Activated naive CD4-positive, alpha-beta T cell treated with anti-CD3 and anti-CD28 coated beads, Interleukin-2, amount 10 ng/mL, durations not matched to agents 7 days and 5 days (primary cell): ENCODE results near the gene RPLP1.

Experiments
- CTCF ChIA-PET: fragments of 350-600 bp; sonication (Branson Sonifier 250); formaldehyde crosslinking; loops from one replicate; lab custom pipeline; 2021; ENCODE audit warnings: antibody characterized with exemption; lab: Charles Lee
- DNase-seq: peaks from one replicate; pipeline ENCODE4 v3.0.0-alpha.2; 2020
- H3K27ac Mint-ChIP-seq: one replicate; pipeline ENCODE4 v1.8.0; 2021; ENCODE audit warnings: mild to moderate bottlenecking, moderate library complexity, mixed read lengths
- H3K27me3 Mint-ChIP-seq: one replicate; pipeline ENCODE4 v1.8.0; 2021; ENCODE audit warnings: mild to moderate bottlenecking, mixed read lengths
- H3K36me3 Mint-ChIP-seq: one replicate; pipeline ENCODE4 v1.8.0; 2021; ENCODE audit warnings: mixed read lengths
- H3K4me1 Mint-ChIP-seq: one replicate; pipeline ENCODE4 v1.8.0; 2021; ENCODE audit warnings: mixed read lengths
- H3K4me3 Mint-ChIP-seq: one replicate; pipeline ENCODE4 v1.8.0; 2021; ENCODE audit warnings: mild to moderate bottlenecking, moderate library complexity, mixed read lengths
- H3K9me3 Mint-ChIP-seq: one replicate; pipeline ENCODE4 v1.8.0; 2021; ENCODE audit warnings: mixed read lengths

RPLP1 gene

DNA sequence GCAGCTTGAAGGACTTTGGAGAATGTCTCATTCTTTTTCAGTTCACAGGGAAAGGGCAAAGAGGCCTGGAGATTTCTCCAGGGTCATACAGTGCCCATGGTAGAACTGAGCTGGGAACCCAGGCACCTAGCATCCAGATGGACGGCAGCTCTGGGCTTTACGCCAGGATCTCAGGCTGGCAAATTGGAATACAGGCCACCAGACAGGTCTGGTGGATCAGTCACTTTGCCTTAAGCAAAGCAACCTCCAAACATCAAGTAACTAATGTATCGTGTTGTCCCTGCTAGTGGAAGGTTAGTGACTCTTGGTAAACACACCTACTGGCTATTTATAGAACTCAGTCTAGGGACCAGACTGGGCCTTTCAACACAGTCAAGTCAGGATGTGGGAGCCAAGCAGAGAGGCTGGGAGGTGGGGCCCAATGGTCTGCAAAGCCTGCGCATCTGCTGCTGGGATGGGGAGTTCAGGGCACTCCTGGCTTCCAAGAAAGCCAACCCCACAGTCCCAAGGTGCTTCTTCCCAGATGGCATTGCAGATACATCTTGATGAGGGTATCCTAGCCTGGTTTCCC lies 30.2 kb downstream of the RPLP1 start:
- Mint-ChIP-seq H3K9me3 (peaks cover 9% of the 10 kb centered on the region), H3K4me3 (no peak overlapping the region), H3K36me3 (no peaks in the 10 kb centered on the region), H3K27ac (no peak overlapping the region), H3K27me3 (peaks cover 51% of the 10 kb centered on the region), H3K4me1 (no peaks in the 10 kb centered on the region)
- DNase-seq = no peak
- CTCF ChIA-PET = interaction anchor here (0.9 kb wide), 1 partner anchor 558 kb away, joined by 3 read pairs; no protein-coding TSS in a partner anchor

DNA sequence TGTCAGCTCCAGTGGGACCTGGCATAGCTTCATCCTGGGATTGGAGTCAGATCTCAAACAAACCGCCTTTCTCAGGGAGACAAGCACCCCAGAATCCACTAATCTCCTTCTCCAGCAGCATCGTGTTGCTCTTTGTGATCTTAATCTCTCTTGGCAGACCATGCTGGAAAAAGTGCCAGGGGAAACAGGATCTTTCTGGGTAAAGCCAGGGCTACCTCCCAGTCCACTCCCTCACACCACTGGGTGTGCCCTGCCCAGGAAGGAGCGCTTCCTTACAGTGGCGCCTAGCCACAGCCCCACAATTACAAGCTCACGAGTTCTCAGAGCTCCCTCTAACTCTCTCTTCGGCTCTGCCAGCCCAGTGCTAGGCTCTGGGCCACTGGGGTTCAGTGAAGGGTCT lies 32.2 kb downstream of the RPLP1 start:
- Mint-ChIP-seq H3K9me3 (peaks cover 5% of the 10 kb centered on the region), H3K27me3 (peaks cover 39% of the 10 kb centered on the region)
- CTCF ChIA-PET = interaction anchor here (1.4 kb wide), 1 partner anchor 9 kb away, joined by 5 read pairs; no protein-coding TSS in a partner anchor

GRCh38 chr15:69486481-69487110 lies 34.0 kb downstream of the RPLP1 start:
- peaks cover 51% of the 10 kb centered on the region for H3K27me3 Mint-ChIP-seq
- no peak for DNase-seq
- no peak overlapping the region for H3K4me3 Mint-ChIP-seq
- H3K27ac Mint-ChIP-seq = no peak overlapping the region
- H3K4me1 Mint-ChIP-seq = no peaks in the 10 kb centered on the region
- CTCF ChIA-PET = interaction anchor here (0.7 kb wide), 2 partner anchors 8 to 11 kb away, joined by 3 read pairs; no protein-coding TSS in a partner anchor
- no peaks in the 10 kb centered on the region for H3K36me3 Mint-ChIP-seq
- H3K9me3 Mint-ChIP-seq = no peaks in the 10 kb centered on the region

More for the DNA sequence above, 32.2 kb downstream of the RPLP1 start:
- DNase-seq = no peak
- Mint-ChIP-seq H3K27ac (no peak overlapping the region), H3K4me3 (no peak overlapping the region), H3K36me3 (no peaks in the 10 kb centered on the region), H3K4me1 (no peaks in the 10 kb centered on the region)

DNA sequence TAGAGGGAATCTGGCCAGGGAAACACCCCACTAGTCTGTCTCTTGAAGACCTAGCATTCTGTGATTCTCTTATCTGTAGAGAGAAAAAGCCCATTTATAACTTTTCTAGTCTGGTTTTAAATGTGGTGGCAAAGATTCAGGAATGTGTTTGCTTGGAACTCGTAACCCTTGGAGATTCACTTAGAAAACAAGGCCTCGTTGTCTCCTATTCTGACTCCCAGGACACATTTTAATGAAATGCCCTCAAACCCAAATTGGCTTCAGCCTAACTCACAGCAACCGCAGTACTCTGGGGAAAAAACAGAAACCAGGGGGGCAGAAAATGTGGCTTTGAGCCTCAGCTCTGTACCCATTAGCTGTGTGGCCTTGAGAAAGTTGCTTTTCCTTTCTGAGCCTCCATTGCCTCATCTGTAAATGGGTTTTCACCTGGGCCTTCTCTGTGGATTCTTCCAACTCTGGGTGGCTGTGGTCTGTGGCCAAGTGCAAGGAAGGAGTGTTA lies 36.5 kb downstream of the RPLP1 start:
- Mint-ChIP-seq H3K27me3 (peaks cover 36% of the 10 kb centered on the region), H3K27ac (no peak overlapping the region), H3K4me1 (no peaks in the 10 kb centered on the region), H3K4me3 (no peak overlapping the region), H3K9me3 (peaks cover 2% of the 10 kb centered on the region), H3K36me3 (no peaks in the 10 kb centered on the region)
- CTCF ChIA-PET = no interaction called here
- no peak for DNase-seq

DNA sequence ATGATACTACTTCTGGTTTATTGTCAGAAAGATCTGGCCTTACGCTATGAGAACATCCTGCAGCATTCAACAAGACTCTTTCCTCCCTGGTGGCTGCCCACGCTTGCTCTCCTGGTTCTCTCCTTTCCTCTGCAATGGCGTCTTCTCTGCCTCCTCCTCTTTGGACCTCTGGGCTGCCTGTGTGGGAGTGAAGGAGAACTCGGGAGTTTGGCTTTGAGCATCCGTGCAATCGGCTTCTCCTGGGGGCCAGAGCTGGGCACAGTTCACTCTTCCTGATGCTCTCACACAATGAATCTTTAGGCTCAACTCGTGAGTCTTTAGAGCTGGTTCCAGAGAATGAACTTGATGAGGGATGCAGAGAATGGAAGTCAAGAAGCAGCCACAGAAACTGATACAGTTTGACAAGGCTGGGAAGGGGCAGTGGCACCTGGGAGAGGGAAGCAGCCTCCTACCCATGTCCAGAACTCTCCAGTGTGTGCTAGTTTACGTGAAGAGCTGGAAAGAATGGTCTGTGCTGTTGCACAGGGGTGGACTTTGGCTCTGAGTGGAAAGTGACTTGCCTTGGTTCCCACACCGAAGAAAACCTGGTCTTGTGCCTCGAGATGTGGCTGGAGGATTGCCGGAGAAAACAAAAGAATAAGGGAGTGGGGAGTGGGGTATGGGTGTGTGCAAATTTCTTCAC lies 37.9 kb downstream of the RPLP1 start:
- peaks cover 26% of the 10 kb centered on the region for H3K27me3 Mint-ChIP-seq
- H3K4me1 Mint-ChIP-seq = no peaks in the 10 kb centered on the region
- CTCF ChIA-PET = interaction anchor here (1.0 kb wide), 1 partner anchor 9 kb away, joined by 3 read pairs; no protein-coding TSS in a partner anchor
- no peak overlapping the region for H3K4me3 Mint-ChIP-seq
- H3K9me3 Mint-ChIP-seq = peaks cover 2% of the 10 kb centered on the region
- no peaks in the 10 kb centered on the region for H3K36me3 Mint-ChIP-seq
- no peak overlapping the region for H3K27ac Mint-ChIP-seq
- DNase-seq = no peak

DNA sequence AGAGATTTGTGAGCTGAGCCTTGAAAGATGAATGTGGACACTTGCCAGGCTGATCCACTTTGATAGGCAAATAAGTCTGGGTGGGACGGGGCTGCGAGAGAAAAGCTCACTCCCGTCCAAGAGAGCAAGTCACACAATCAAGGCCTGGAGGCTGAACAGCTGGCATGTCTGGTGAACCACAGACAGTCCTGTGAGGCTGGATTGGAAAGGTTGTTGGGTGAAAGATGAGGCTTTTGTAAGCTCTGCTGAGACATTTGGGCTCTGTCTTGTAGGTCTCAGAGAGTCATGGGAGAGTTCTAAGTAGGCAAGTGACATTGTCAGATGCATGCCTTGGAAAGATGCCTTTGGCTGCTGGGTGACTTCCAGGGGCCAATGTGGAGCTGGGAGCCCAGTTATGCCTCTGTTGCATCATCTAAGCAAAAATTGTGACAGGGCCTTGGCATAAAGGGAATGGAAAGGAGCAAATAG lies 38.5 kb downstream of the RPLP1 start:
- Mint-ChIP-seq H3K27ac (no peak overlapping the region), H3K4me1 (no peaks in the 10 kb centered on the region), H3K36me3 (no peaks in the 10 kb centered on the region), H3K4me3 (no peak overlapping the region), H3K9me3 (peaks cover 2% of the 10 kb centered on the region), H3K27me3 (peaks cover 26% of the 10 kb centered on the region)
- no peak for DNase-seq
- CTCF ChIA-PET = interaction anchor here (1.0 kb wide), 1 partner anchor 10 kb away, joined by 3 read pairs; no protein-coding TSS in a partner anchor

DNA sequence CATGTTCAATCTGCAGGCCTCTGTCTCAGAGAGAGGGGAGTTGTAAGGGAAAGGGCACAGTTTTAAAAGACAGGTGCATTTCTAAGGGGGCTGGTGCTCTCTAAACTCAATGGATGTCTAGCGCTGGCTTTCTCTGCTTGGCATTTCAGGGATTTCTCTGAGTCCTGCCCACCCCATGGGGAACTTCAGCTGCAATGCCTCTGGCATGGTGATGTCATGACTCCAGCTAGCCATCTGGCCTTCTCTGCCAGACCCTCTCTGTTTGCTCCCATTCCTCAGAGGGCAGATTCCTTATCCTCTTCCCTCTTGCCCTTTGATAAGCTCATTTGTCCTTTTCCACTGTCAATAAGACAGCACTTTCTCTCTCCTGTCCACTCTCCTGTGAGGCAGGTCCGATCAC lies 40.8 kb downstream of the RPLP1 start:
- DNase-seq = no peak
- H3K4me3 Mint-ChIP-seq = no peak overlapping the region
- CTCF ChIA-PET = interaction anchor here (1.0 kb wide), 1 partner anchor 17 kb away, joined by 4 read pairs; no protein-coding TSS in a partner anchor
- H3K27me3 Mint-ChIP-seq = peaks cover 21% of the 10 kb centered on the region
- H3K36me3 Mint-ChIP-seq = no peaks in the 10 kb centered on the region
- no peaks in the 10 kb centered on the region for H3K4me1 Mint-ChIP-seq
- no peak overlapping the region for H3K27ac Mint-ChIP-seq
- peaks cover 2% of the 10 kb centered on the region for H3K9me3 Mint-ChIP-seq

GRCh38 chr15:69496001-69496400 lies 43.4 kb downstream of the RPLP1 start:
- no peaks in the 10 kb centered on the region for H3K4me1 Mint-ChIP-seq
- no peak overlapping the region for H3K4me3 Mint-ChIP-seq
- H3K9me3 Mint-ChIP-seq = peaks cover 2% of the 10 kb centered on the region
- peaks cover 13% of the 10 kb centered on the region for H3K27me3 Mint-ChIP-seq
- H3K27ac Mint-ChIP-seq = no peak overlapping the region
- no peak for DNase-seq
- CTCF ChIA-PET = no interaction called here
- no peaks in the 10 kb centered on the region for H3K36me3 Mint-ChIP-seq

DNA sequence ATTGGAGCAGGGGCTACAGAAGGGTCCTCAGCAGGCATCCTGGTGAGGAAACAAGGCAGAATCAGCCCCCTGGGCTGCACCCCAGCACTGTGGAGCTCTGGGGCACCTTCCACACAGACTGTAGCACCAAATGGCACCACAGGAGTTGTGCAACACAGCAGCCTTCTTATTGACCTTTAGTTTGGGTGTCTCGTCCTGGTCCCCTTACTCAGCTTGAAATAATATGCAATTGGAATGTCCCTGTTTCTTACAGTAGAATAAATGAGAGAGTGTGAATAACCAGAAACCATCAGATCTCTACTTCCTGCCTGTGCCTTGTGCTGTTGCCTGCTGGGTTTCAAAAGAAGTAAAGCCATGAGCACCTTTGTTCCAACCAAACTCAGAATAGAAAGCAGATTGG lies 44.5 kb downstream of the RPLP1 start:
- no peaks in the 10 kb centered on the region for H3K4me1 Mint-ChIP-seq
- H3K9me3 Mint-ChIP-seq = no peaks in the 10 kb centered on the region
- peaks cover 10% of the 10 kb centered on the region for H3K27me3 Mint-ChIP-seq
- CTCF ChIA-PET = no interaction called here
- H3K36me3 Mint-ChIP-seq = no peaks in the 10 kb centered on the region
- no peak overlapping the region for H3K4me3 Mint-ChIP-seq
- no peak for DNase-seq
- no peak overlapping the region for H3K27ac Mint-ChIP-seq

- H3K9me3 Mint-ChIP-seq = no peaks in the 10 kb centered on the region
- no peaks in the 10 kb centered on the region for H3K4me1 Mint-ChIP-seq
- CTCF ChIA-PET = no interaction called here
- H3K4me3 Mint-ChIP-seq = no peak overlapping the region
- DNase-seq = no peak
- H3K27ac Mint-ChIP-seq = no peak overlapping the region
- H3K36me3 Mint-ChIP-seq = no peaks in the 10 kb centered on the region
- peaks cover 12% of the 10 kb centered on the region for H3K27me3 Mint-ChIP-seq
Measured at GRCh38 chr15:69497667-69498066, 45.0 kb downstream of the RPLP1 start.

- no peak overlapping the region for H3K27ac Mint-ChIP-seq
- H3K36me3 Mint-ChIP-seq = no peaks in the 10 kb centered on the region
- DNase-seq = no peak
- no peaks in the 10 kb centered on the region for H3K4me1 Mint-ChIP-seq
- H3K9me3 Mint-ChIP-seq = no peaks in the 10 kb centered on the region
- peaks cover 17% of the 10 kb centered on the region for H3K27me3 Mint-ChIP-seq
- no peak overlapping the region for H3K4me3 Mint-ChIP-seq
- CTCF ChIA-PET = interaction anchor here (0.6 kb wide), 1 partner anchor 1227 kb away, joined by 3 read pairs; no protein-coding TSS in a partner anchor
Measured at GRCh38 chr15:69498282-69498681, 45.7 kb downstream of the RPLP1 start.

GRCh38 chr15:69498987-69499386 lies 46.4 kb downstream of the RPLP1 start:
- CTCF ChIA-PET = interaction anchor here (1.3 kb wide), 1 partner anchor 23 kb away, joined by 4 read pairs; no protein-coding TSS in a partner anchor
- Mint-ChIP-seq H3K27ac (no peak overlapping the region), H3K27me3 (peaks cover 12% of the 10 kb centered on the region), H3K4me3 (no peak overlapping the region), H3K4me1 (no peaks in the 10 kb centered on the region), H3K36me3 (no peaks in the 10 kb centered on the region), H3K9me3 (no peaks in the 10 kb centered on the region)
- DNase-seq = no peak

DNA sequence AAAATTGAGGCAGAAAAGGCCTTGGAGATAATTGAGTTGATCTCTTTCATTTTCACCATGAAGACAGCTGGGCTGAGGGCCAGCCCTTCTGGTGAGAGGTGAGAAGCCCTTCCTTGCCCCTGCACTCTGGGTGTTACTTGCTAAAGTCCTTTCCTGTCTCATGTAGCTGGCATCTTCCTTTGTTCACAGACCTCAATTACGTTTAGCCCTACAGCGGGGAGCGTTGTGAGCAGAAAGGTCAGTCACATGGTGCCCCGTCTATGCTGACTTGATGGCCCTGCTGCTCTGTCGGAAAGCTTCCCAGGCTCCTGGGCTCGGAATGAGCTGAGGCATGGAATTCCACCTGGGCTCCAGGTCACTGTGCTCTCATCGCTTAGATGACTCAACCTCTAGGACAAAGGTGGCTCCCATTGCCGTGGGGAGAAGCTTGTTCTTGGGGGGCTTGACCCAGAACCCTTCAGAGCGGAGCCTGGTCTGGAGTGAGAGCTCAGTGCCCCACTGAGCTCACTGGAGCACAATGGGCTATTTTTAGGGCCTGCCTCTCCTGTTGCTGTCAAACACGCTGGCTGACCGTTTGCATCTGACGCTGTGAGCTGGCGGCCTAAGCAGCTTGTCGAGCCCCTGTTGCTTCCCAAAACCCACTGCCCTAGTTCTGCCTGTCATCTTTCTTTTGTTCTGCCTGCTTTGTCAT lies 47.0 kb downstream of the RPLP1 start:
- CTCF ChIA-PET = interaction anchor here (1.3 kb wide), 1 partner anchor 24 kb away, joined by 4 read pairs; no protein-coding TSS in a partner anchor
- Mint-ChIP-seq H3K27ac (no peak overlapping the region), H3K4me1 (no peaks in the 10 kb centered on the region), H3K4me3 (no peak overlapping the region), H3K36me3 (no peaks in the 10 kb centered on the region), H3K27me3 (peaks cover 12% of the 10 kb centered on the region), H3K9me3 (no peaks in the 10 kb centered on the region)
- no peak for DNase-seq

GRCh38 chr15:69500339-69500738 lies 47.7 kb downstream of the RPLP1 start:
- no peak for DNase-seq
- peaks cover 12% of the 10 kb centered on the region for H3K27me3 Mint-ChIP-seq
- H3K36me3 Mint-ChIP-seq = no peaks in the 10 kb centered on the region
- H3K27ac Mint-ChIP-seq = no peak overlapping the region
- no peak overlapping the region for H3K4me3 Mint-ChIP-seq
- no peaks in the 10 kb centered on the region for H3K4me1 Mint-ChIP-seq
- CTCF ChIA-PET = interaction anchor here (1.3 kb wide), 1 partner anchor 25 kb away, joined by 4 read pairs; no protein-coding TSS in a partner anchor
- no peaks in the 10 kb centered on the region for H3K9me3 Mint-ChIP-seq
